Chondrocyte (in vitro differentiated cells): ENCODE data around the gene ADCY10. TPM values are rescaled to one million over a fixed set of nuclear protein-coding genes. Genes with fewer than 3 reads are reported as not detected.

Experiments used
- DNase-seq: peaks from one replicate; pipeline ENCODE4 v3.0.0; 2021; ENCODE audit warnings: mixed read lengths, low spot score
- H3K27ac Mint-ChIP-seq: one replicate; pipeline ENCODE4 v1.8.0; 2021; ENCODE audit warnings: mild to moderate bottlenecking, moderate library complexity, mixed read lengths; ENCODE audit not compliant: unreplicated experiment
- H3K27me3 Mint-ChIP-seq: 2 replicates; pipeline ENCODE4 v1.8.0; 2021; ENCODE audit warnings: low read depth, mixed read lengths
- H3K36me3 Mint-ChIP-seq: 2 replicates; pipeline ENCODE4 v1.8.0; 2021; ENCODE audit warnings: low read depth, mixed read lengths
- H3K4me1 Mint-ChIP-seq: 2 replicates; pipeline ENCODE4 v1.8.0; 2021; ENCODE audit warnings: low read depth, mild to moderate bottlenecking, mixed read lengths
- H3K4me3 Mint-ChIP-seq: one replicate; pipeline ENCODE4 v1.8.0; 2021; ENCODE audit warnings: mild to moderate bottlenecking, moderate library complexity, mixed read lengths; ENCODE audit not compliant: unreplicated experiment
- H3K9me3 Mint-ChIP-seq: 2 replicates; pipeline ENCODE4 v1.8.0; 2021; ENCODE audit warnings: low read depth, mixed read lengths
- total RNA-seq: library from RNA; stranded (reverse); gene quantifications from 3 replicates; pipeline ENCODE4 v1.2.1, GENCODE V29; 2021
- TF ChIP-seq, protein P1 (sequence below): fragments of 200-600 bp; sonication (generic); IDR thresholded peaks from 2 replicates; pipeline ENCODE4 v1.5.0; 2021; ENCODE audit warnings: antibody characterized with exemption, mild to moderate bottlenecking, moderate library complexity

Gene ADCY10
- total RNA-seq, 1 donor from 2014 or later, result 0.07 TPM

DNA sequence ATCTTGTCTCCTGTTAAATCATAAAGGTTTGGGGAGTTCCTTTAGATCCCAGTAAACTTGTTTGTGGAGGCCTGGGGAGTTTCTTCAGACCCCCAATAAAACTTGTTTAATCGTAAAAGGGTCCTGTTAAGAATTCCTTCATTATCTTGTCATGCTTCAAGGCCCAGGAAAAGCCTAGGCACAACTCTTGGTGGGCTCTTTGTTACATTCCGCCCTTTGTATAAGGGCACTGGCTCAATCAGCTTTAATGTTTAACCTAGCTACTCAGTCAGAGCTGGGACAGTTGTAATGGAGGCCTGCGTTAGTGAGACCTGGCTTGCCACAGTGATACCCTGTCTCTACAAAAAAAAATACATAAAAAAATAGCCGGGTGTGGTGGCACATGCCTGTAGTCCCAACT, 115.0 kb downstream of the ADCY10 start:
- Mint-ChIP-seq H3K4me3 (no peak overlapping the region), H3K9me3 (no peaks in the 10 kb centered on the region), H3K27me3 (no peaks in the 10 kb centered on the region), H3K4me1 (peaks cover 36% of the 10 kb centered on the region), H3K36me3 (peaks cover 2% of the 10 kb centered on the region), H3K27ac (no peak overlapping the region)
- no peak for DNase-seq
- TF ChIP-seq, protein P1, sequence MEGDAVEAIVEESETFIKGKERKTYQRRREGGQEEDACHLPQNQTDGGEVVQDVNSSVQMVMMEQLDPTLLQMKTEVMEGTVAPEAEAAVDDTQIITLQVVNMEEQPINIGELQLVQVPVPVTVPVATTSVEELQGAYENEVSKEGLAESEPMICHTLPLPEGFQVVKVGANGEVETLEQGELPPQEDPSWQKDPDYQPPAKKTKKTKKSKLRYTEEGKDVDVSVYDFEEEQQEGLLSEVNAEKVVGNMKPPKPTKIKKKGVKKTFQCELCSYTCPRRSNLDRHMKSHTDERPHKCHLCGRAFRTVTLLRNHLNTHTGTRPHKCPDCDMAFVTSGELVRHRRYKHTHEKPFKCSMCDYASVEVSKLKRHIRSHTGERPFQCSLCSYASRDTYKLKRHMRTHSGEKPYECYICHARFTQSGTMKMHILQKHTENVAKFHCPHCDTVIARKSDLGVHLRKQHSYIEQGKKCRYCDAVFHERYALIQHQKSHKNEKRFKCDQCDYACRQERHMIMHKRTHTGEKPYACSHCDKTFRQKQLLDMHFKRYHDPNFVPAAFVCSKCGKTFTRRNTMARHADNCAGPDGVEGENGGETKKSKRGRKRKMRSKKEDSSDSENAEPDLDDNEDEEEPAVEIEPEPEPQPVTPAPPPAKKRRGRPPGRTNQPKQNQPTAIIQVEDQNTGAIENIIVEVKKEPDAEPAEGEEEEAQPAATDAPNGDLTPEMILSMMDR, result no peak

GRCh38 chr1:167797015-167797414, 116.9 kb downstream of the ADCY10 start:
- Mint-ChIP-seq H3K4me3 (peak overlapping the region; percentile 24), H3K4me1 (peaks cover 39% of the 10 kb centered on the region), H3K27me3 (no peaks in the 10 kb centered on the region), H3K36me3 (peaks cover 8% of the 10 kb centered on the region), H3K27ac (peak overlapping the region; percentile 93), H3K9me3 (no peaks in the 10 kb centered on the region)
- TF ChIP-seq, protein P1, result peak; percentile 36
- DNase-seq, result no peak

DNA sequence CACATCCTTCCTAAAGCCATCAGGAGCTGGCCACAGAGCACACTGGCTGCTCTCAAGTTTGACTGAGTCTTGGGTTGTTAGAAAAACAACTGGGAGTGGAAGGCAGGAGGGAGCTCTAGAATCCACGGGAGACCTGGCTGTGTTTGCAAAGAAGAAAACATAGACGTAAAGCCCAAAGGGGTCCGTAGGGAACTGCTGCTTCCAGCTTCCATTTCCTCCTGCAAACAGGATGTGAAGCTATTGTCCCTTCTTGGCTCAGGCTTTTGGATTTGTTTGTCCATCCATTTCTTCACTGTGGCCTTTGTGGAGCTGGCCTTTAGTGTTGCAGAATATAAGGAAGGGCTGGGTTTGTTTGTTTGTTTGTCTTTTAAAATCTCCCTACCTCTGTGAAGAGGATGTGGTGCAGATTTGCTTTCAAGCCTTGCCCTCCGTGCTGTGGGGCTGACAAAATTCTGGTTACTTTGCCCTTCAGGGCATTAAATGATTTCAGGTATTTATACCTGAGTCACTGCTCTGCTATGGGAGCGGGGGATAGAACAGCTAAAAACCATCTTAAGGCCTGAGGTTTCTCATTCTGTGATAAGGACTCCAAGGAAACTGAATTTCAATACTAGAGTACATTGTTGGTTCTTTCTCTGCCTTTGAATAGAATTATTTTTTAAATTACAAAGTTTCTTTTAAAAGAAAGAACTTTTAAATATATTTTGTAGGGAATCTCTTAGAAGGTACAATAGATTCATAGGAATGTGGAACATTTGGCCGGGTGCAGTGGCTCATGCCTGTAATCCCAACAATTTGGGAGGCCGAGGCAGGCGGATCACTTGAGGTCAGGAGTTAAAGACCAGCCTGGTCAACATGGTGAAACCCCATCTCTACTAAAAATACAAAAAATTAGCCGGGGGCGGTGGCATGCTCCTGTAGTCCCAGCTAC, 117.9 kb downstream of the ADCY10 start:
- H3K4me3 Mint-ChIP-seq, result no peak overlapping the region
- H3K27ac Mint-ChIP-seq, result peak overlapping the region; percentile 93
- no peaks in the 10 kb centered on the region for H3K27me3 Mint-ChIP-seq
- TF ChIP-seq, protein P1, result no peak
- peaks cover 9% of the 10 kb centered on the region for H3K36me3 Mint-ChIP-seq
- no peak for DNase-seq
- peaks cover 48% of the 10 kb centered on the region for H3K4me1 Mint-ChIP-seq
- no peaks in the 10 kb centered on the region for H3K9me3 Mint-ChIP-seq

GRCh38 chr1:167794043-167794442, 119.9 kb downstream of the ADCY10 start:
- Mint-ChIP-seq H3K27me3 (no peaks in the 10 kb centered on the region), H3K9me3 (no peaks in the 10 kb centered on the region), H3K36me3 (peaks cover 19% of the 10 kb centered on the region), H3K4me3 (no peak overlapping the region), H3K4me1 (peaks cover 66% of the 10 kb centered on the region), H3K27ac (peak overlapping the region; percentile 38)
- TF ChIP-seq, protein P1, result no peak
- no peak for DNase-seq

DNA sequence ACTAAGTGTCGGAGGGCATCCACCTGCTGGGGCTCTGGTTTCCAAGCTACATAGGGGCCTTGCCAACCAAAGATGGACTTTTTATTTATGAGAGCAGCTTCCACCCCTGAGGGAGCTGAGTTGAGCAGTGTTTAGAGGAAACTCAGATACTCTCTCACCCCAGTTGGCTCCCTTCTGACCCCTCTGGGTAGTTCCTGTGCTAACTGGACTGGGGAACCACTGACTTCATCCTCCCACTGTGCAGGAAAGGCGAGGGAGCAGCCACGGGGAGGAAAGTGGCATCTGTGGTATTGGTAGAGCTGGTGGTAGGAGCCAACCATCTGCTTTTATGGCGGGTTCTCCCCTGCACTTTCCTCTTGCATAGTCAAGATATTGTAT, 121.8 kb downstream of the ADCY10 start:
- TF ChIP-seq, protein P1, result no peak
- peak overlapping the region; percentile 86 for H3K27ac Mint-ChIP-seq
- H3K27me3 Mint-ChIP-seq, result no peaks in the 10 kb centered on the region
- peaks cover 61% of the 10 kb centered on the region for H3K4me1 Mint-ChIP-seq
- no peaks in the 10 kb centered on the region for H3K9me3 Mint-ChIP-seq
- no peak for DNase-seq
- peaks cover 29% of the 10 kb centered on the region for H3K36me3 Mint-ChIP-seq
- H3K4me3 Mint-ChIP-seq, result no peak overlapping the region
